ENCODE measurements around the gene PIGZ. TPM values are rescaled to one million over a fixed set of nuclear protein-coding genes. Genes with fewer than 3 reads are reported as not detected.

The PIGZ gene
- total RNA-seq, 1 donor from 2014 or later: 10.2 TPM

DNA sequence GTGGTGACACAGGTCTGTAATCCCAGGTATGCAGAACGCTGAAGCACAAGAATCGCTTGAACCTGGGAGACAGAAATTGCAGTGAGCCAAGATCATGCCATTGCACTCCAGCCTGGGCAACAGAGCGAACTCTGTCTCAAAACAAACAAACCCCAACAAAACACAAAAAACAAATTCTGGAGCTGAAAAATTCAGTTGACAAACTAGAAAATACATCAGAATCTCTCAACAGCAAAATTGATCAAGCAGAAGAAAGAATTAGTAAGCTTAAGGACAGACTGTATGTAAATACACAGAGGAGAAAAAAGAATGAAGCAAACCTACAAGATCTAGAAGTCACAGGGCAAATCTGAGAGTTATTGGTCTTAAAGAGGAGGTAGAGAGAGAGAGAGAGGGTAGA lies 51.6 kb downstream of the PIGZ start:
- no peak for DNase-seq (ENCODE audit: low spot score)

- DNase-seq (ENCODE audit: low spot score): no peak
These were observed 52.4 kb downstream of the PIGZ start for GRCh38 chr3:196916221-196916620.

DNA sequence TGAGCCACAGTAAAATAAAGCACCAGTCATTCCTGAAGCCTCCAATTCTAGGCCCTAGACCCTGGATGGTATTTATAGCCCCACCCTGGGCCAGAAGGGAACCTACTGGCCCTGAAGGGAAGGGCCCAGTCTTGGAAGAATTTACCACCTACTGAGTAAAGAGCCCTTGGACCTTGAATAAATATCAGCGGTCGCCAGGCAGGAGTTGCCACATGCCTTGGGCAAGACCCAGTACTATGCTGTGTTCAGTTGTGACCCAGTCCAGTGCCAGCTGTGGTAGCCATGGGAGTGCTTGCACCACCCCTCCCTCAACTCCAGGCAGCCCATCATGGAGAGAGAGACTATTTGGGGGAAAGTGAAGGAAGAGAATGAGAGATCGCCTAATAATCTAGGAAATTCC lies 53.3 kb downstream of the PIGZ start:
- DNase-seq (ENCODE audit: low spot score): no peak

DNA sequence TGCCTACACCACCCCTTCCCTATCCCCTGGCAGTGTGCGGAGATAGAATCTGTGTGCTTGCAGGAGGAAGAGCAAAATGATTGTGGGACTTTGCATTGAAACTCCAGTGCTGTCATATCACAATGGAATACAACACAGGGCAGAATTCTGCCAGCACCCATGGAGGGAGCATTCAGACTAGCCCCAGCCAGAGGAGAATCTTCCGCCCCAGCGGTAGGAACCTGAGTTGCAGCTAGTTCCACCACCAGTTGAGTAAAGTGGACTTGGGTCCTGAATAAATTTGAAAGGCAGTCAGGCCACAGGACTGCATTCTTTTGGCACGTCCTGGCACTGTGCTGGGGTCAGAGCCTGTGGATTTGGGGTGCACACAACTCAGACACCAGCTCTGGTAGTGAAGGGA lies 53.8 kb downstream of the PIGZ start:
- no peak for DNase-seq (ENCODE audit: low spot score)

GRCh38 chr3:196903740-196904139 lies 64.9 kb downstream of the PIGZ start:
- no peak for DNase-seq (ENCODE audit: low spot score)

- DNase-seq (ENCODE audit: low spot score): no peak
These were observed 66.3 kb downstream of the PIGZ start for GRCh38 chr3:196902296-196902695.

DNA sequence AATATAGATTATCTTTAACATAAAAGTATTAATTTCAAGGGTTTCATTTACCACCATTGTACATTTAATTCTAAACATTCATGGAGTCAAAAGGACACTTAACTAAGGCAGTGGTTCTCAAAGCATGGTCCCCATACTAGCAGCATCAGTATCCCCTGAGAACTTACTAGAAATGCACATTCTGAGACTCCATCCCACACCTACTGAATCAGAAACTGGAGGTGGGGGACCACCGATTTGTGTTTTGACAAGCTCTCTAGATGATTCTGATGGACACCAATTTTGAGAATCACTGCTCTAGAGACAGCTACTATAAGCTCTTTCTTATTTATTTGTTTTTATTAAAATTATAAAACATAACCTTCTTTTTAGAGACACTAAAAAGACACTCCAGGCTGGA lies 66.9 kb downstream of the PIGZ start:
- no peak for DNase-seq (ENCODE audit: low spot score)

Other genes starting within 250 kb of the PIGZ start
- 105 TPM for gene PAK2, start 229.0 kb downstream of the PIGZ start, total RNA-seq
- gene SENP5, start 100.9 kb downstream of the PIGZ start, total RNA-seq: 38.2 TPM
- 55.9 TPM for gene NCBP2, start 26.3 kb downstream of the PIGZ start, total RNA-seq
- 28.2 TPM for gene MELTF, start 61.0 kb upstream of the PIGZ start, total RNA-seq